ENCODE measurements around the gene PSMG1. TPM values are rescaled to one million over a fixed set of nuclear protein-coding genes. Genes with fewer than 3 reads are reported as not detected.

PSMG1 gene
- total and polyA plus RNA-seq, 9 of the 15 experiments (the other 6 are each of a cell fraction or from before 2014, with no cell fraction given), result 54.5 to 427 (median 328) TPM

- TF ChIP-seq ERF (CRISPR knock-in tag; IDR thresholded peaks at IDR 0.05) (0 out of 2 replicates have a peak, but pooled peaks have one; percentile 10), SMAD1 (IDR thresholded peaks at IDR 0.05; ENCODE audit: low read depth, low read length, partially characterized antibody) (no peak), NFRKB (IDR thresholded peaks at IDR 0.05; ENCODE audit: low read depth) (peak; percentile 51; the same call in 1 of the 2 replicates), CREM (IDR thresholded peaks at IDR 0.05; ENCODE audit: low read depth) (no peak)
Measured at GRCh38 chr21:39184050-39184980, 1.1 kb upstream of the PSMG1 start (continued).

GRCh38 chr21:39182484-39183271 lies 573 bp downstream of the PSMG1 start:
- Histone ChIP-seq H4K20me1 (replicated peaks; ENCODE audit: control insufficient read depth, insufficient read depth, low read length) (no peaks in the 10 kb centered on the region; the same call in 1 of the 2 replicates), H3K4me1 (replicated peaks in 1 of 2; ENCODE audit: control insufficient read depth in 2 of 2, insufficient read depth in 2 of 2, low read length in 2 of 2) (peaks cover 8 to 11% of the 10 kb centered on the region in 2 experiments; a peak in 4 of 5 replicates), H3K9me3 (replicated peaks; ENCODE audit: control insufficient read depth, insufficient read depth, low read depth, low read length) (no peaks in the 10 kb centered on the region), H3K79me2 (ENCODE audit: control insufficient read depth, insufficient read depth, low read length) (peaks cover 68% of the 10 kb centered on the region), H3K4me3 (peak overlapping the region; percentile 82), H2AFZ (ENCODE audit: low read depth, low read length) (peak overlapping the region; percentile 90), H3K36me3 (ENCODE audit: control insufficient read depth, insufficient read depth, low read length) (peaks cover 40% of the 10 kb centered on the region), H3K27ac (ENCODE audit: extremely low read depth, low read depth, low read length) (peak overlapping the region; percentile 93), H3K4me2 (ENCODE audit: insufficient read depth, low read length) (peak overlapping the region; percentile 92), H3K27me3 (ENCODE audit: control insufficient read depth in 2 of 2, insufficient read depth in 2 of 2, low read length in 2 of 2) (no peaks in the 10 kb centered on the region), H3K9ac (ENCODE audit: insufficient read depth in 1 of 2, low read depth in 2 of 2, low read length in 2 of 2) (peak overlapping the region; percentile 95 to 100), H3K9me1 (ENCODE audit: control insufficient read depth, insufficient read depth, low read length) (no peaks in the 10 kb centered on the region)
- ATAC-seq (peak; percentile 45), DNase-seq (ENCODE audit: extremely low read depth in 1 of 4, low spot score in 3 of 4) (peak in 2 of 4 experiments; percentile 21 to 56), FAIRE-seq (peak; percentile 40)
- WGBS (ENCODE audit: insufficient coverage, low coverage, missing lambda C conversion rate), result under 1% methylated on average over 43 of the region's 51 CpGs
- ChIA-PET POLR2A (interaction anchor here (0.6 to 2.6 kb wide), 17 partner anchors 9 to 482 kb away, joined by 3 to 19 read pairs (median 4); a partner anchor contains a TSS), CTCF (ENCODE audit: low intra/inter-chr PET ratio) (no interaction called here)
- in situ Hi-C loops (cut with MboI), result no loop called here
- TSS peak; percentile 49 for BruUV-seq (replicated peaks)
- intact Hi-C loops (cut with micrococcal nuclease), result loop anchor here (5.0 to 10.0 kb wide), 3 partner anchors 132 to 260 kb away; partner anchors contain the start of gene BRWD1
- no peak for TF ChIP-seq PRMT5 (CRISPR knock-in tag; IDR thresholded peaks at IDR 0.05)
- TF ChIP-seq SAFB (IDR thresholded peaks at IDR 0.05; ENCODE audit: borderline replicate concordance, low read depth, low read length), result peak; percentile 83
- TF ChIP-seq, protein P1, sequence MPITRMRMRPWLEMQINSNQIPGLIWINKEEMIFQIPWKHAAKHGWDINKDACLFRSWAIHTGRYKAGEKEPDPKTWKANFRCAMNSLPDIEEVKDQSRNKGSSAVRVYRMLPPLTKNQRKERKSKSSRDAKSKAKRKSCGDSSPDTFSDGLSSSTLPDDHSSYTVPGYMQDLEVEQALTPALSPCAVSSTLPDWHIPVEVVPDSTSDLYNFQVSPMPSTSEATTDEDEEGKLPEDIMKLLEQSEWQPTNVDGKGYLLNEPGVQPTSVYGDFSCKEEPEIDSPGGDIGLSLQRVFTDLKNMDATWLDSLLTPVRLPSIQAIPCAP (CRISPR knock-in tag; IDR thresholded peaks at IDR 0.05; ENCODE audit: borderline replicate concordance), result no peak
- TF ChIP-seq CHD1 (IDR thresholded peaks at IDR 0.05; ENCODE audit: low read length), result peak; percentile 89
- no peak; the same call in 1 of the 2 replicates for TF ChIP-seq ZFPM2 (CRISPR knock-in tag; IDR thresholded peaks at IDR 0.05)
- TF ChIP-seq AFF4 (CRISPR knock-in tag; IDR thresholded peaks at IDR 0.05), result no peak; the same call in 1 of the 2 replicates
- peak; percentile 93; the same call in 1 of the 2 replicates for TF ChIP-seq RBM14 (IDR thresholded peaks at IDR 0.05; ENCODE audit: borderline replicate concordance, insufficient read depth, low read depth, low read length)
- TF ChIP-seq NFYB (IDR thresholded peaks at IDR 0.05; ENCODE audit: extremely low read depth, insufficient read length), result no peak
